ENCODE data around the gene COPS2. TPM values are rescaled to one million over a fixed set of nuclear protein-coding genes. Genes with fewer than 3 reads are reported as not detected.
A peak's percentile ranks its signal among the peaks of the same experiment; 100 is the strongest.

COPS2 gene
- total and polyA plus RNA-seq, 10 donors, result 21.0 to 58.4 (median 47.3) TPM

- H3K27me3 ChIP-seq (replicated peaks in 1 of 7), result no peaks in the 10 kb centered on the region
- intact Hi-C loops (cut with DNase I; ENCODE audit: low total_unique reads), result no loop called here
- TF ChIP-seq POLR2AphosphoS5 (IDR thresholded peaks at IDR 0.05), result no peak
- TF ChIP-seq POLR2A (IDR thresholded peaks at IDR 0.05), result no peak
- no peak for TF ChIP-seq CTCF (IDR thresholded peaks at IDR 0.05 in 8 of 11, conservative IDR thresholded peaks at IDR 0.05 in 3 of 11)
- no peak overlapping the region for H3K27ac ChIP-seq
- DNase-seq, result no peak
- no peaks in the 10 kb centered on the region for H3K9me3 ChIP-seq
- peak overlapping the region in 1 of 8 donors; percentile 76 for H3K4me3 ChIP-seq
- no peaks in the 10 kb centered on the region for H3K36me3 ChIP-seq
- WGBS, 5 donors, result 95 to 98% (median 97%) methylated on average over 12 of the region's 12 CpGs
- peaks cover 9 to 62% (median 26%) of the 10 kb centered on the region in 6 donors for H3K4me1 ChIP-seq
Measured at GRCh38 chr15:49171790-49172189, 16.4 kb upstream of the COPS2 start.

GRCh38 chr15:49169880-49170597, 14.6 kb upstream of the COPS2 start, which contains the start of gene GALK2:
Gene GALK2 (plus strand): TSS chr15:49170247. CDS start chr15:49170323, 76 bp downstream.
- H3K4me1 ChIP-seq, result peaks cover 9 to 45% (median 26%) of the 10 kb centered on the region in 6 donors
- DNase-seq, result peak; percentile 92
- peak within 1 kb of the TSS; percentile 73 to 92 (median 88) for H3K27ac ChIP-seq
- WGBS, 5 donors, result 5 to 7% (median 7%) methylated on average over 30 of the region's 30 CpGs
- TF ChIP-seq POLR2AphosphoS5 (IDR thresholded peaks at IDR 0.05) (peak; percentile 78 to 92 (median 88)), CTCF (IDR thresholded peaks at IDR 0.05 in 8 of 11, conservative IDR thresholded peaks at IDR 0.05 in 3 of 11) (no peak), POLR2A (IDR thresholded peaks at IDR 0.05) (peak in 1 of 3 donors; percentile 18)
- peak within 1 kb of the TSS; percentile 57 to 76 (median 64) for H3K4me3 ChIP-seq
- H3K9me3 ChIP-seq, result no peaks in the 10 kb centered on the region
- no peaks in the 10 kb centered on the region for H3K27me3 ChIP-seq (replicated peaks in 1 of 7)
- H3K36me3 ChIP-seq, result no peaks in the 10 kb centered on the region
- intact Hi-C loops (cut with DNase I; ENCODE audit: low total_unique reads), result no loop called here

- intact Hi-C loops (cut with DNase I; ENCODE audit: low total_unique reads), result no loop called here
- H3K4me1 ChIP-seq, result peaks cover 9 to 35% (median 26%) of the 10 kb centered on the region in 6 donors
- no peak for TF ChIP-seq POLR2A (IDR thresholded peaks at IDR 0.05)
- TF ChIP-seq CTCF (IDR thresholded peaks at IDR 0.05 in 8 of 11, conservative IDR thresholded peaks at IDR 0.05 in 3 of 11), result no peak
- TF ChIP-seq POLR2AphosphoS5 (IDR thresholded peaks at IDR 0.05), result no peak
- no peak overlapping the region for H3K4me3 ChIP-seq
- H3K9me3 ChIP-seq, result no peaks in the 10 kb centered on the region
- H3K27me3 ChIP-seq (replicated peaks in 1 of 7), result no peaks in the 10 kb centered on the region
- DNase-seq, result no peak
- peaks cover 0 to 8% (median under 1%) of the 10 kb centered on the region in 6 donors for H3K36me3 ChIP-seq
- 87 to 98% (median 94%) methylated on average over 3 of the region's 3 CpGs for WGBS, 5 donors
- H3K27ac ChIP-seq, result no peak overlapping the region
Measured at GRCh38 chr15:49168016-49168415, 12.6 kb upstream of the COPS2 start.

- TF ChIP-seq CTCF (IDR thresholded peaks at IDR 0.05 in 8 of 11, conservative IDR thresholded peaks at IDR 0.05 in 3 of 11) (no peak), POLR2A (IDR thresholded peaks at IDR 0.05) (no peak), POLR2AphosphoS5 (IDR thresholded peaks at IDR 0.05) (no peak)
- Histone ChIP-seq H3K4me3 (no peak overlapping the region), H3K9me3 (no peaks in the 10 kb centered on the region), H3K27ac (no peak overlapping the region), H3K27me3 (replicated peaks in 1 of 7) (no peaks in the 10 kb centered on the region), H3K4me1 (peaks cover 0 to 7% (median 6%) of the 10 kb centered on the region in 6 donors), H3K36me3 (peaks cover 0 to 23% (median 11%) of the 10 kb centered on the region in 6 donors)
- intact Hi-C loops (cut with DNase I; ENCODE audit: low total_unique reads), result no loop called here
- no peak for DNase-seq
Measured at GRCh38 chr15:49164865-49165264, 9.5 kb upstream of the COPS2 start.

Data from spleen (tissue), 11 donors.